NCI-H460 (cell line): ENCODE results near the gene CFAP58. TPM values are rescaled to one million over a fixed set of nuclear protein-coding genes. Genes with fewer than 3 reads are reported as not detected.
A peak's percentile ranks its signal among the peaks of the same experiment; 100 is the strongest.

Experiments used
- DNase-seq: peaks from one replicate; pipeline ENCODE4 v3.0.0-alpha.2; 2016; ENCODE audit warnings: low read depth; ENCODE audit errors: extremely low read depth
- total RNA-seq: library from RNA; depleted of rRNA; stranded (reverse); fragments of >200 nt; shearing (Covaris generic); gene quantifications from 2 replicates; pipeline ENCODE4 v1.2.3, GENCODE V29; 2014

Gene CFAP58
- total RNA-seq, 1 experiment from 2014 or later, result 1.4 TPM

GRCh38 chr10:104333728-104334373, 19.8 kb upstream of the CFAP58 start:
- no peak for DNase-seq

GRCh38 chr10:104334561-104334960, 19.1 kb upstream of the CFAP58 start:
- DNase-seq, result no peak

- DNase-seq, result no peak
These were observed 18.5 kb upstream of the CFAP58 start for GRCh38 chr10:104334965-104335650.

DNA sequence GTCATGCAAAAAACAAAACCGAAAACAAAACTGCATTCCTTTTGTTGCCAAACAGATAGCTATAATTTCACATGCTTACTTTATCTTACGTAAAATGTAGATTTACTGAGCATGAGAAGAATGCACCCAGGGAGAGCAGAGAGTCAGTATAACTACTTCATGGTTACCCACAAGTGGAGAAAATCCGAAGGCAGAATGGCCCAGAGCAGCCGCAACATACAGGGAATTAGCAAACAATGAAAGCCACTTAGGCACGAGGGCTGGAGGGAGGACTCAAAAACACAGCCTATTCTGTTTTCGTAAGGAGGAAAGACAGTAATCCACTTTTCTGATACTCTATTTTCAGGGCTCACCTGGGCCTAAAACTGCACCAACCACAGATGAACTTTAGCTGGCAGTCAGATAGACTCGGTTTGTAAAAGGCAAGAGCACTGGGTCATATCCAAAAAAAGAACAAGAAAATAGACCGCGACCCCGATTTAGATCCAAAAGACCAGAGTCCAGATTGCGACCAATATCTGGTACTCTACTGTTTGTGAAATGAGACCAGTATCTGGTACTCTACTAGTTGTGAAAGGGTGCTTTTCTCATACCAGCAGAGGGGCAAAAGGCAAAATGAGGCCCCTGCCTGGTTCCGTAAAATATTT, 16.7 kb upstream of the CFAP58 start:
- no peak for DNase-seq

DNA sequence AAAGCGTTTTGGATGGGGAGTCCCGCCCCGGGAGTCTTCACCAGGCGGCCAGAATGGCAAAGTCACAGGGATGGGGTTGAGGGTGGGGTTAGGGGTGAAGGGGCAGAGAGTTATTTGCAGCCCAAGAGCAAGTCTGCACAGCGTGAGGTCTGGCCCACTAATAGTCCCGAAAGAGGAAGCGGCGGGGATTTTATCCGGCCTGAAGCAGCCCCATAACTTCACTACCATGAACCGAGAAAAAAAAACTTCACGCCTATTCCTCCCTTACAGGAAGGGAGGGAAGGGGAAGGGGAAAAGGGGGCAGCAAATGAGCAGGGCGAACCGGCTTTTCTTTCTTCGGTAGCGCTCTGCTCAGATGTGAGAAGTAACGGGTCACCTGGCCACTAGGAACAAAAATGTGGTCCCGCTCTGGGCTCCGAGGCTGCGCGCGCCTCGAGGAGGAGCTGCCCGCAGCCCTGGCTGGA, 16.1 kb upstream of the CFAP58 start:
- no peak for DNase-seq

DNA sequence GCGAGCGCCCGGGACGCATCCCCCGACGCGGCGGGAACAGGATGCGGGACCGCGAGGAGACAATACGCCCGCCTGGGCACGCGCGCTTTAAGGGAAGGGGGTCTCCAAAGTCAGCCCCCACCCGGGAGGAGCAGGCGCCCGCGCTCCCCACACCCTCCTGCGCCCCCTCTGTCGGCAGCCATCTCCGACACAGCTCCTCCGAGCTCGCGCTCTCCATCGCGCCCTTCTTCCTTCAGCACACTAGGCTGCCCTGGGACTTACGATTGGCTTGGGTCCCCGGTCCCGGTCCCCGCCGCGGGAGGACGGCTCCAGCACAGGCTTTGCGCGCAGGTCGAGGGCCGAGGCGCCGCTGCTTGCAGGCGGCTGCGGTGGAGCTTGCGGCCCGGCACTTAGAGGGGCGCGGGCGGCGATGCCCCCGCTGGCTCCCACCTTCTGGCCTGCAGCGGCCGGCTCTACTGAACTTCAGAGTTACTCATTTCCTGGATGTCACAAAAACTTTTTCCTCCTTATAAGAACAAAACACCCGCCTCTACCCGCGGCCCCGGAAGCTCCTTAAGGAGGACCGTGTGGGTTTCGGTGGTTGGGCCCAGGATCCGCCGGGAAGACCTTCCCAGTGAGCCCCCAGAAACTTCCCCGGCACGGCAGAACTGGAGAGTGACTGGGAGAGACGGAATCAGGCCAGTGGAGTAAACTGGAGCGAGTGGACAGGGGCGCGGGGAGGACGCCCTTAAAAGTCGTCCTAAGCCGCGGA, 15.5 kb upstream of the CFAP58 start, which contains the start of gene ITPRIP:
Gene ITPRIP (minus strand): TSS at position 481 of the 751 bp plus-strand sequence. CDS start 22,414 bp downstream, outside the sequence.
- peak; percentile 68 for DNase-seq

DNA sequence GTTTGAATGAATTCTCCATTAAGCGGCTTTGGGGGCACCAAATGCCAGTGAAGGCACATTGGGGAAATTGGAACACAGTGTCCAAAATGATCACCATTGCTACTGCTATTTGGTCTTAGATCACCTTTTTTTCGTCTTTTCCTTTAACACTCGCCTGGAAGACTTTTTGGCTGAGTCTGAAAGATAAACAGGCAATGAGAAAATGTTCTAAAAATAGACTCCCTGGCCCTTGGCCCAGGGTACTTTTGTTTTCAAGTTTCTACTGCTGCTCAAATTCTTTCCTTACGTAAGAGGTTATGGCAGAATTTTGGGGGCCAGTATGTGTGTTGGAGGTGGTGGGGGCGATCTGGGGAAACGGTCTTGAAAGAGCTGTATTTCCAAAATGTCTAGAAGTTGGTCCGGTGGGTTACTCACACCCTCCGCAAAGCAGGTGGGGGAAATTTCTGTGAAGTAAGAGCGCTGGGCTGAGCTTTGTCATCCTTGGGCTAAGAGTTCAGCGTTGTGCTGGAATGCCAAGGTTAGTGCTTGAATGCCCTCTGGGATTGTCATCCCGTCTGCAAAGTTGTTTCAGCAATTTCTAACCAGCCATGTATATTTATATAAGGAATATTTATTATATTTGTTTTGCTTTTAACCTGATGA, 14.0 kb upstream of the CFAP58 start:
- no peak for DNase-seq

DNA sequence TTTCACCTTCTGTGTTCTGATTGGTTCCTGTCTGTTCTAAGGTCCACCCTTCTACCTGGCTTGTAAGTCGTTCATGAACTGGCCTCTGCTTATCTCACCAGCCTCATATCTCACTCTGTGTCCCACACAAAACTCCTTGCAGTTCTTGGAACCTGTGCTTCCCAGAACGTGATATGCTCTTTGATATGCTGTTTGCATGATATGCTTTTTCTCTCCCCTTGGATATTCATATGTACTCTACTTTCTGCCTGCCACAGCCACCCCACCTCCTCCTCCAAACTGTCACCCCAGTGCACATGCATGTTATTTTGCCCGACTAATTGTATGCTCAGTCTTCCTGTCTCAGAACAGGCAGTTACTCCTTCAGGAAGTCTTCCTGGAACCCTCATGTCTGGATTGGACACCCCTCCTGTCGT, 13.5 kb upstream of the CFAP58 start:
- DNase-seq, result no peak

DNA sequence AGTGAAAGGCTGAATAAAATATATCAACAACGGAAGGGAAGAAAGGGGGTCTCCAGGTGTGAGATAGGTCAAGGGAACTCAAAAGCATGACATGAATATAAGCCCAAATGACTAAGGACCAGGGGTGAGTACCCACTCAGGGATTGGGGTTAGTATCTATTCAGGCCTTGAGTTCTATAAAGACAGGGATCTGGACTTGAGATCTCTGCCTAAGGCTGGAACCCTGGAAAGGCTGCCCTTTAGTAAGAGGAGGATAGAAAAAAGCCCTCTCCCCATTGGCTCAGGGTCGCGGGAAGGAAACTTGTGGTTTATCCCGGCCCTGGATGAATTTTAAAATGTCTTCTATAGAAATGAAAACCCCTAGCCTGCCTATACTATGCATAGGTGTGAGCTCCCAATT, 13.0 kb upstream of the CFAP58 start:
- no peak for DNase-seq

DNA sequence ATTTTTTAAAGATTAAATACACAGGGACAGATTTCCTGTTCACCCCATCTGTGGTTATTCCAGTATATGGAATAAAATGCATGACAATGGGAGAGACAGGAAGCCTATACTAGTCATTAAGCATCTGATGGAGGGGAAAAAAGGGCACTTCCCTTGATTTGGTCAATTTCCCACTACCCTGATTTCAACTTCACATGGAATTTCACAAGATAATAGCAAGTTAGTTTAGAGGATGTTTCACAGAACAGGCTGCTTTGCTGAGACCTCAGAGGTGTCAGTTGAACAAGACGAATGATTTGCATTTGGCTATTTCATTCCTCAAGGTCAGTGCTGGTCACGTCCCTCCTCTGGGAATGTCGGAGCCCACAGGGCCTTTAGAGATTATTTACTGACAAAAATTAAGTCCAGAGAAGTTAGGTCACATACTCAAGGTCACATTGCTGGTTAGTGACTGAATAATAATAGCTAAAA, 10.7 kb upstream of the CFAP58 start:
- DNase-seq, result no peak

GRCh38 chr10:104344219-104344618, 9.4 kb upstream of the CFAP58 start:
- no peak for DNase-seq

GRCh38 chr10:104345515-104345914, 8.1 kb upstream of the CFAP58 start:
- no peak for DNase-seq

DNA sequence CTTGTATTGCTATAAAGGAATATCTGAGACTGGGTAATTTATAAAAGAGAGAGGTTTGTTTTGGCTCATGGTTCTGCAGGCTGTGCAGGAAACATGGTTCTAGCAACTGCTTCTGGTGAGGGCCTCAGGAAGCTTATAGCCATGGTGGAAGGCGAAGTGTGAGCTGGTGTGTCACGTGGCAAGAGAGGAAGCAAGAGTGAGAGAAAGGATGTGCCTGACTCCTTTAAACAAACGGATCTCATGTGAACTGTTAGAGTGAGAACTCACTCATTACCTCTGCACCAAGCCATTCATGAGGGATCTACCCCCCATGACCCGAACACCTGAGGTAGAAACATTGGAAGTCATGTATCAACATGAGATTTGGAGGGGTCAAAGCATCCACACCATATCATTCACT, 7.7 kb upstream of the CFAP58 start:
- no peak for DNase-seq

DNA sequence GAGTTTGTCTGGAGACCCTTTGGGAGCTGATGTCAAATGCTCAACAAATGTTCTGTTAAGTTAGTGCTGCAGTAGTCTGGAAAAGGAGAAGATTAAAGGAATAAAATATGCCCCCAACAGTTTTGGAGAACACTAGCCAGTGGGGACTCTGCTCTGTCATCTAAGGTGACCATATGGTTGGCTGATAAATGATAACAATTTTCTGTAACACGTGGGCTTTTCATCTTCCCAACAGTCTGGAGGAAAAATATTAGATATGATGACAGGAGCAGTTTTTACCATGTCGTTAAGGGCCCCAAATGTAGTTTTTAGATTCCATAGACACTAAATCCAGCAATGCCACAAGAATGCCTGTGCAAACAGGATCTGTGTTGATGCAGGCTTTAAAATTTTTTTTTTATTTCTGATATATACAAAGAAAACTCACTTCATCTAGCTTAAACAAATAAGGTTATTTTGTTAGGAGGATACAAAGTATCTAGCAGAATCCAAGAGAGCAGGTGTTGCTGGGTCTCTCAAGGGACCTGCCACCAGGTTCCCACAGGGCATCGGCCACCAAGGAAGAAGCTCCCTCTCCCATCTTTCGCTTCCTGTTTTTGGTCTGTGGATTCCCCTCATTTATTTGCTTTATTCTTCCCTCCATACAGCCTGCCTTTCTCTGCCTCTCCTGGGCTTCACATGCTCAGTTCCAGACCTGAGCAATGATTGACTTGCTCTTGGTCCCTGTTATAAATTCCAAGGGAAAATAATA, 6.2 kb upstream of the CFAP58 start:
- no peak for DNase-seq

DNA sequence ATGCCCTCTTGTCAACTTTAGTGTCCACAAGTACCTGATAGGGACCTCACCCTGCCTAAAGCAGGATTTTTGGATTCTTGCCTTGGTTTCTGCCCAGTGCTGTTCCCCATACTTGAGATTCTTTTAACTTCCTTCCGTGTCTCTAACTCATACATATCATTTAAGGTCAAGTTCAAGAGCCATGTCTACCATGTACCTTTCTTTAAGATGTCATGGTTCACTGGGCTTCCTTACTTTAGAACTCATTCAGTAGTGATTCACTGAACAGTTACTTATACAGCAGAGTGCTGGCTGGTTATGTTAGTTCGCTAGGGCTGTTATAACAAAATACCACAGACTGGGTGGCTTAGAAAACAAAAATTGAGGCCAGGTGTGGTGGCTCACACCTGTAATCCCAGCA, 5.0 kb upstream of the CFAP58 start:
- no peak for DNase-seq

GRCh38 chr10:104349623-104350126, 4.0 kb upstream of the CFAP58 start:
- no peak for DNase-seq

- peak; percentile 74 for DNase-seq
These were observed 3.5 kb upstream of the CFAP58 start for GRCh38 chr10:104350127-104350635.

GRCh38 chr10:104351061-104351702, 2.5 kb upstream of the CFAP58 start:
- DNase-seq, result no peak

DNA sequence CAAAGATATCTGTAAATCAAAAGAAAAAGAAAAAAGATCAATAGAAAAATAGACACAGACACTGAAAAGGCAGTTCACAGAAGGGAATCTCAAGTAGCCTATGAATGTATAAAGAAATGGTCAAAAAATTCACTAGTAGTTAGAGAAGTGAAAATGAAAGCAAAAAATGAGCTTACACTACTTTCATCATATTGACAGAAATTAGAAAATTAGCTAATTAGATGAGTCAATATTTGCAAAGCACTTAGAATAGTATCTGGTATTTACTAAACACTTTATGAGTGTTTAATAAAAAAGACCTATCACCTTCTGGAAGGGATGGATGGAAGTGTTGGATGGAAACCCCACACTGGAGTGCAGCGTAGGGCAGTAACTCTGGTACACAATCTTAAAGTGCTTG, 1.7 kb upstream of the CFAP58 start:
- DNase-seq, result no peak
